HG02885 (cell line): Measurements from ENCODE around the gene DIMT1.
A peak's percentile ranks its signal among the peaks of the same experiment; 100 is the strongest.

ENCODE experiments used
- ATAC-seq: cut with Tn5 transposase; IDR thresholded peaks from one replicate; pipeline ENCODE4 v1.9.1; 2021; ENCODE audit warnings: mild to moderate bottlenecking; ENCODE audit not compliant: unreplicated experiment, poor library complexity

The DIMT1 gene

GRCh38 chr5:62403411-62404250 is at the start of gene DIMT1:
TSS of gene DIMT1 (minus strand) at chr5:62403905. CDS start at chr5:62403772, 133 bp downstream.
- ATAC-seq = peak; percentile 95

DNA sequence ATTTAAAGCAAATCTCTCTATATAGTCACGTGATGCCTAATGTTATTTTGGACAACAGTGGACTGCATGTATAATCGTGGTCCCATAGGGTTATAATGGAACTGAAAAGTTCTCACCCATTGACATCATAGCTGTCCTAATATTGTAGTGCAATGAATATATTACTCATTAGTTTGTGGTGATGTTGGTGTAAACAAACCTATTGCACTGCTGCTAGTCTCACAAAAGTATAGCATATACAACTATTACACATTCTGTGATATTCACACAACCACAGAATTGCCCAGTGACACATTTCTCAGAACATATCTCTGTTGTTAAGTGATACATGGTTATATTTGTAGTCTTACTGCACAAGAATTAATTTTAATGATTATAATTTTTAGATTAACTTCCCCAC is 46.6 kb upstream of the DIMT1 start:
- no peak for ATAC-seq

GRCh38 chr5:62448528-62448927 is 44.8 kb upstream of the DIMT1 start:
- ATAC-seq = no peak

- ATAC-seq = no peak
Measured at GRCh38 chr5:62432621-62433064, 28.9 kb upstream of the DIMT1 start.

- ATAC-seq = no peak
Measured at GRCh38 chr5:62431735-62432620, 28.3 kb upstream of the DIMT1 start.

DNA sequence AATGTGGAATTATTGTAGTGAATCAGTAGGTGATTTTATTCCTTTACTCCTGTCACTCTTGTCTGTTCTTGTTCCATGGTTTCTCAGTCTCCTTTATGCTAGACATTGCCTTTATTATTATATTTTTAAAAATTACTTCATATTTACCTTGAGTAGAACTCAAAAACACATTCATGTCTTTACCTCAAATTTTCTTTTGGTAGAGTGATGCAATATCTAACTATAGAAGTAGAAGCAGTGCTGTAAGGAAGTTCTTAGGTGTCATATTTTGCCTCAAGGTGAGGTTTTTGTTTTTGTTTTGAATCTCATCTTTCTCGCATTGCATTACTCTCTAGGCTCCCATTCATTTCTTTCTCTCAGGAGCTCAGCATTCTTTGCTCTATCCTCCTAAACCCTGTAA is 21.1 kb upstream of the DIMT1 start:
- ATAC-seq = no peak

DNA sequence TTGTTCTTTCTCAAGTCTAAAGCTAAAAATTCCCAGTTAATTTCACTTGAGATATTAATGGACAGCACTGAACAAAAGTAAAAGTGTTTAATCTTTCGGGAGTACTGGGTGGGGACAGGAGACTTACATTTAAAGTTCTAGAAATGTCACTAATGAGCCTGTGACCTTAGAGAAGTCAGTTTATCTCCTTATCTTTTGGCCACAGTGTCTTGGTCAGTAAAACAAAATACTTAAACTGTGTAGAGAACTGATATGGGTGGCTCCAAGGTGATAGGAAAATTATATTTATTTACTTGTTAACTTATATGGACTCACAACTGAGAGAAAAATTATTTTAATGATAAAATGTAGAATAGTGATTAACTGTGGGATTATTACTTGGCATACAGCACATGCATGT is 17.7 kb upstream of the DIMT1 start:
- ATAC-seq = no peak

DNA sequence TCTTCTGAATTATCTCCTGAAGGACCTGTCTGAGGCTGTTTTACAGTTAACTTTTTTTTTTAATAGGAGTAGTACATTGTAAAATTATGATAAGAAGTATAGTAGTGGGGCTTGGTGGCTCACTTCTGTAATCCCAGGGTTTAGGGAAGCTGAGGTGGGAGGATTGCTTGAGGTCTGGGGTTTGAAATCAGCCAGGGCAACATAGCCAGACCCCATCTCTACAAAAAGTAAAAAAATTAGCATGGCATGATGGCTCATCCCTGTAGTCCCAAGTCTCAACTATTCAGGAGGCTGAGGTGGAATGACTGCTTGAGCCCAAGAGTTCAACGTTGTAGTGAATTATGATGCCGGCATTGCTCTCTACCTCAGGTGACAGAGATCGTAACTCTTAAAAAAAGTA is 15.9 kb upstream of the DIMT1 start:
- no peak for ATAC-seq

DNA sequence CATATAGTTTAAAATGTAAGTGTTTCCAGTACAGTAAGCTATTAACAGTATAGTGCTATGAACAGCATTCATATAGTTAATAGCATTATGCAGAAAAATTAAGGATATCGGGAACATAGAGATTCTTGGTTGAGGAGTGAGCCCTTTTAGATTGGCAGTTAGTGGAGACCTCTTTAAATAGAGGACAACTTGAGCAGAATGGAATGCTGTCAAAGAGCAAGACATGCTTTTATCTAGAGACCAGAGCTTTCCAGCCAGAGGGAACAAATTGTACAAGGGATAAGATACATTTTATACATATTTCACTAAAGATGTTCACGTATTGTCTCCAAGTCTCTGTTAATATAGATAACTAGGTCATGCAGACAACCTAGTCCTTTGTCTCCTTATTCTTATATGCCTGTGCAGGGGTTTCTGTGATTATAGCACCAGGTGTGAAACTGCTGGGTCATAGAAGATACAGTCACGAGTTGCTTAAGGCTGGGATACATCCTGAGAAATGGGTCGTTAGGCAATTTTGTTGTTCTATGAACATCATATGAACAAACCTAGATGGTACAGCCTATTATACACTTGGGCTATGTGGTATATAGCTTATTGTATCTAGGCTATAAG is 14.9 kb upstream of the DIMT1 start:
- ATAC-seq = no peak

GRCh38 chr5:62413711-62414110 is 10.0 kb upstream of the DIMT1 start:
- ATAC-seq = no peak

GRCh38 chr5:62412549-62413329 is 9.0 kb upstream of the DIMT1 start, which contains the start of gene IPO11:
TSS of gene IPO11 (plus strand) at chr5:62412763. CDS start at chr5:62437280, 24,517 bp downstream.
- ATAC-seq = peak; percentile 98

GRCh38 chr5:62395210-62395950 is 8.3 kb downstream of the DIMT1 start:
- ATAC-seq = no peak

GRCh38 chr5:62386824-62387223 is 16.9 kb downstream of the DIMT1 start:
- ATAC-seq = no peak

GRCh38 chr5:62385816-62386400 is 17.8 kb downstream of the DIMT1 start:
- no peak for ATAC-seq

DNA sequence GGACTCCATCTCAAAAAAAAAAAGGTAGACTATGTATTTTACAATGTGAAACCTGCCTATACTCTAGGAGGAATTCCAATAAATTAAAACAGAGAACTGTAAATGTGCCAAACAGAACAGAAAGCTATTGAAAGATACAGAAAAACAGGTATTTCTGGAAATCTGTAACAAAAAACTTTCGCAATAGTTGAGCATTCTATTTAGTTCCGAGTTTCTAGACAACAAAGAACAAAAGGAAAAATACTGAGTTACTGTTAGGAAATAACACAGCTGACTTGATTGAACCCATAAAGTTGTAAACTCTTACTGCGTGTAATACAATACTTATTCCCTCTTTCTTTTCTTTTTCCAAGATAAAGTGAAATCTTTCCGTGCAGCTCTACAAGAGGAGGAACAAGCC is 18.6 kb downstream of the DIMT1 start:
- ATAC-seq = no peak

DNA sequence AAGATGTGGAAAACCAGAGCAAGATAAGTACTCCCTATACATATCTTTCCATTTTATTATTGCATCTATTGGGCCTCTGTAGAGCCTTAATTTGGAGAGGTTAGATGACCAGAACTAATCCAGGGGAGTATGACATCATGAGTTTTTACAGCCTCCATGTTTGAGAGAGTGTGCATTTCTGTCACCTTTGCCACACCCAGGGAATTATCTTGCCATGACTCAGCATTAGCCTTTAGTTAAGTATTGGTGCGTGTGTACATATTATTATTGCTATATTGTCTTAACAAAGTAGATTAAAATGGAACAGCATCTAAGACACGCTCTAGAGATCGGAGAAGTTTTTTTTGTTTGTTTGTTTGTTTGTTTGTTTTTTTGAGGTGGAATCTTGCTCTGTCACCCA is 27.6 kb downstream of the DIMT1 start:
- ATAC-seq = no peak

- no peak for ATAC-seq
Measured at GRCh38 chr5:62375627-62376026, 28.1 kb downstream of the DIMT1 start.

DNA sequence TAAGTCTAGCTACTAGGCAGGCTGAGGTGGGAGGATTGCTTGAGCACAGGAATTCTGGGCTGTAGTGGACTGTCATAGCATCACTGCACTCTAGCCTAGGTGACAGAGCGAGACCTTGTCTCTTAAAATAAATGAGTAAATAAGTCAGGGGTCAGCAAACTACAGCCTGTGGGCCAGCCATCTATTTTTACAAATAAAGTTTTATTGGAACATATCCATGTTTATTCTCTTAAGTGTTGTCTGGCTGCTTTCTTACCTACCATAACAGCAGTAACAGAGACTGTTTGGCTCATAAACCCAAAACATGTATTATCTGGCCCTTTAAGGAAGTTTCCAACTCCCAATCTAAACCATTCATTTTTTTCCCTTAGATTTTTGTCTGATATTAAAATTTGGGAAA is 29.6 kb downstream of the DIMT1 start:
- no peak for ATAC-seq

- no peak for ATAC-seq
Measured at GRCh38 chr5:62373382-62373781, 30.3 kb downstream of the DIMT1 start.
